H54 (cell line): ENCODE data around the gene THSD4.
"Not testable (repeated sequence)": the region's sequence is repeated elsewhere in the genome, so short reads cannot be mapped to it uniquely, and the experiment has no call there.

Experiments
- DNase-seq: peaks from one replicate; pipeline ENCODE4 v3.0.0; 2011; ENCODE audit warnings: low spot score, mixed read lengths; ENCODE audit not compliant: insufficient read length
- FAIRE-seq: peaks from 3 replicates; lab custom pipeline; 2011; peaks lifted over from hg19 to GRCh38; lab: Jason Lieb, UNC
- POLR2A ChIP-seq: IDR thresholded peaks from 2 replicates; pipeline ENCODE4 v1.6.1; 2011; ENCODE audit warnings: low read depth, mild to moderate bottlenecking, low read length

The THSD4 gene

DNA sequence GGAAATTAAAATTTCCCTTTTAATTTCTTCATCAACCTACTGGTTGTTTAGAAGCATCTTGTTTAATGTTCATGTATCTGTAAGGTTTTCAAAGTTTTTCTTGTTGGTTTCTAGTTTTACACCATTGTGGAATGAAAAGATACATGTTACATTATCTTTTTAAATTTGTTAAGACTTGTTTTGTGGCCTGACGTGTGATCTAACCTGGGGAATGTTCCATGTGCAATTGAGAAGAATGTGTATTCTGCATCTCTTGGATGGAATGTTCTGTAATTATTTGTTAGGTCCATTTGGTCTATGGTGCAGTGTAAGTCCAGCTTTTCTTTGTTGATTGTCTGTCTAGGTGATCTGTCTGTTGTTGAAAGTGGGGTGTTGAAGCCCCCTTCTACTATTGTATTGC is 45.7 kb downstream of the THSD4 start:
- TF ChIP-seq POLR2A = no peak
- FAIRE-seq (no peak), DNase-seq (no peak)

- DNase-seq = no peak
- no peak for TF ChIP-seq POLR2A
- no peak for FAIRE-seq
Measured at GRCh38 chr15:71162309-71162708, 47.0 kb downstream of the THSD4 start.

GRCh38 chr15:71164606-71165005 is 49.3 kb downstream of the THSD4 start:
- FAIRE-seq, DNase-seq: not testable (repeated sequence)

- TF ChIP-seq POLR2A = no peak
- FAIRE-seq = no peak
- DNase-seq = no peak
Measured at GRCh38 chr15:71167445-71168165, 52.3 kb downstream of the THSD4 start.

DNA sequence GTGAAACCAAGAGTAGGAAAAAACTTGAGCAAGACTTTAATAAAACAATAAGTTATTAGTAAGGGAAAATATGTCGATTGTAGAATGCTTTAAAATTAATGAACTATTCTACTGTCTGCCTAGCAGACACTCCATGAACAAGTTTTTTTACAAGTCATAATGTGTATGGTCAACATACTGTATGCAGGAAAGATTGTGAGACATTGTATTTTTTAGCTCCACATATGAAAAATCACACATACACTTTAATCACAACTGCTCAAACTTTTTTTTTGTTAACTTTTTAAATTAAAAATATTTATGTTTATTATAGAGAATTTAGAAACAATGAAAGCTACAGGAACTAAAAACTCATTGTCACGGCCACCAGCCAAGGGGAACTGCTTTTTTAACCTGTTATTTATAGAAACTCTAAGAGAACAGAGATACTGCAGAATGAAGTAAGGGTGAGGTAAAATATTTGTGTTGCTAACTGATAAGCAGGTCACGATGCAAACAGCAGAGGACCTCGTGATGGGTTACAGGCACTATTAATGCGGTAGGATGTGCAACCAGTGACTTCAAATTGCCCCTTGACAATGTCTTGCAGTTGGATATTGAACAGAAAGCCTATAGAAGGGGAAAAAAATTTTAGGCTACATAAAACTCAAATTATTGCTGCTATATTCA is 53.0 kb downstream of the THSD4 start:
- FAIRE-seq (no peak), DNase-seq (no peak)
- no peak for TF ChIP-seq POLR2A

- no peak for TF ChIP-seq POLR2A
- DNase-seq (no peak), FAIRE-seq (no peak)
Measured at GRCh38 chr15:71170163-71170562, 54.9 kb downstream of the THSD4 start.

GRCh38 chr15:71171195-71171594 is 55.9 kb downstream of the THSD4 start:
- no peak for FAIRE-seq
- no peak for TF ChIP-seq POLR2A
- no peak for DNase-seq

DNA sequence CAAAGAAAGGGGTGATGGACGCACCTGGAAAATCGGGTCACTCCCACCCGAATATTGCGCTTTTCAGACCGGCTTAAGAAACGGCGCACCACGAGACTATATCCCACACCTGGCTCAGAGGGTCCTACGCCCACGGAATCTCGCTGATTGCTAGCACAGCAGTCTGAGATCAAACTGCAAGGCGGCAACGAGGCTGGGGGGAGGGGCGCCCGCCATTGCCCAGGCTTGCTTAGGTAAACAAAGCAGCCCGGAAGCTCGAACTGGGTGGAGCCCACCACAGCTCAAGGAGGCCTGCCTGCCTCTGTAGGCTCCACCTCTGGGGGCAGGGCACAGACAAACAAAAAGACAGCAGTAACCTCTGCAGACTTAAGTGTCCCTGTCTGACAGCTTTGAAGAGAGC is 59.1 kb downstream of the THSD4 start:
- FAIRE-seq, DNase-seq: not testable (repeated sequence)

DNA sequence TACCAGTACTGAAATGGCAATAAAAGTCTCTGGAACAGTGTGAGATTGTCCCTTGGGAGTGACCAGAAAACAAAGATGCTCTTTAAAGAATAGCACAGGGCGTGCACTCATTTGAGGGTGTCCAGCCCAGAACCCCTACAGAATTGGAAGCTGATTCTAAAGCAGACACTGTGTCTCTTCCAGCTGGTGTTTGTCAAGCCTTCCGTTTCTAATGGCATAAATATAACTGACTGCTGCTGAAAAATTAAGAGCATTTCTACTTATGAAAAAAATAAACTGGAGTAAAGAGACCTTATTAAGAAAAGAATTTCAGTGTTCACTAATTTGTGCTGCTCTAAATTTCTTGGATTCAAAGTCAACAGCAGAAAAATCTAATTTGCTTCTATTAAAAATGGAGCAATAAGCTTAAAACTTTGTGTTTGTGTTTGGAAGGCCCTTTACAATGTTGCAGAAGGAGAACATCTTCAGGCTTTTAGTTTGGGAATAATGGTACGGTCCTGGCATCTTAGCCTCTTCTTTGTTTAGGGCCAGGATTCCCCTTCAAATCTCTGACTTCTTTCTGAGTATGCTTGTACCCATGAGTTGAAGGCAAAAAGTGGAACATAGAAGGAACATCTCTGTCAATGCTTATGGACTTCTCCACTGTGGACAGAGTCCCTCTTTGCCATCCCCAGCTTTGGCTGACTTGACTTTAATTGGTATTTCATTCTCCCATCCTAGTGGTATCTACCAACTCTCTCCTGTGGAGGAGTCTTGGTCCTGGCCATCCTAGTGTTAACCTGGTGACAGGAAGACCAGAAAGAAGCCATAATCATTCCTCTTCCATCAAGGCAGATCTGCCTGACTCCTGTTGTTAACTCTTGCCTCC is 65.9 kb downstream of the THSD4 start:
- no peak for TF ChIP-seq POLR2A
- FAIRE-seq (no peak), DNase-seq (no peak)

- no peak for FAIRE-seq
- DNase-seq = no peak
- no peak for TF ChIP-seq POLR2A
Measured at GRCh38 chr15:71182522-71182921, 67.3 kb downstream of the THSD4 start.

- TF ChIP-seq POLR2A = no peak
Measured at GRCh38 chr15:71183063-71183462, 67.8 kb downstream of the THSD4 start.

DNA sequence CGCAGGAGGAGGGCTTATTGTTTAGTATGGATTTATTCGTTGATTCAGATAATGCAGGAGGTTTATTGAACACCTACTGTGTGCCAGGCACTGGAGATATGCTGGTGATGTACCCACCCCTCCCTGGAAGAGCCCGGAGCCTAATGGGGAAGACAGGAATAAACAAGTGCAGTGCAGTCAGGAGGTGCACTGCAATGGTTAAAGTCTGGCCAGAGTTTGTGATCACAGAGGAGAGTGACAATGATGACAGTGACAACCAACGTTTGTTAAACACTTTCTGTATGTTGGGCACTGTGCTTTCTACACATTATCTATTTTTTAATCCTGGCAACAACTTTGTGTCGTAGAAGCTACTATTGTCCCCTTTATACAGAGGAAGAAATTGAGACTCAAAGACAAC is 70.4 kb downstream of the THSD4 start:
- FAIRE-seq = no peak
- no peak for TF ChIP-seq POLR2A
- no peak for DNase-seq

More at GRCh38 chr15:71183063-71183462, 67.8 kb downstream of the THSD4 start:
- FAIRE-seq = no peak
- no peak for DNase-seq

GRCh38 chr15:71186267-71186666 is 71.0 kb downstream of the THSD4 start:
- FAIRE-seq (no peak), DNase-seq (no peak)
- no peak for TF ChIP-seq POLR2A

DNA sequence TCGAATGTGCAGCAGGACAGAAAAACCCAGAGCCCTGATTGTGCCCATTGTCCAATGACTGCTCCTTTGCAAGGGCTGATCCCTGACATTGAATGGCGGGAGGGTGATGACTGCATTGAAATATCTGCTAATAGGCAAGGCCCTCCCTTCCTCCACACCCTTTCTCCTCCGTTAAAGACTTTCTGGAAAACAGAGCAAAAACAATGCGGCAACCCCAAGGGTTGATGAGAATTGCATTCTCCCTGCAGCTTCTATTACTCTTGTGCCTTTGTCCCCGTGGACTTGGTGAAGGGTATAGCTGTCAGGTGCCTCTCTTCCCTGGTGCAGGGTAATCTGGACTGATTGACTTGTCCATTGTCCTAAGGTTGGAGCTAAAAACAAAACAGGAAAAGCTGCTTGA is 71.8 kb downstream of the THSD4 start:
- TF ChIP-seq POLR2A = no peak
- no peak for FAIRE-seq
- DNase-seq = no peak
